ENCODE measurements around the gene ADAMTS15. TPM values are rescaled to one million over a fixed set of nuclear protein-coding genes. Genes with fewer than 3 reads are reported as not detected.

Gene ADAMTS15
- total and polyA plus RNA-seq, 10 of the 15 experiments (the other 5 are each of a cell fraction or from before 2014, with no cell fraction given) = not detected

- TF ChIP-seq HDGF (IDR thresholded peaks at IDR 0.05) (no peak), MTA3 (IDR thresholded peaks at IDR 0.05; ENCODE audit: borderline replicate concordance, low read length) (no peak), ESRRA (IDR thresholded peaks at IDR 0.05; ENCODE audit: low read length) (no peak), SUPT20H (IDR thresholded peaks at IDR 0.05; ENCODE audit: borderline replicate concordance, control insufficient read depth, low read depth, low read length) (no peak)
Observed at GRCh38 chr11:130421199-130421585, 27.3 kb upstream of the ADAMTS15 start (continued).

GRCh38 chr11:130421697-130422096, 26.7 kb upstream of the ADAMTS15 start:
- RAD21 ChIA-PET (ENCODE audit: unreplicated experiment) = no interaction called here
- DNase-seq (ENCODE audit: low read depth, low spot score) = no peak
- Histone ChIP-seq H3K36me3 (ENCODE audit: control insufficient read depth in 2 of 2, insufficient read depth in 2 of 2, low read length in 1 of 2) (no peaks in the 10 kb centered on the region), H4K20me1 (ENCODE audit: control insufficient read depth, insufficient read depth) (no peaks in the 10 kb centered on the region; the same call in 1 of the 2 replicates), H3K4me3 (no peak overlapping the region), H3K9ac (ENCODE audit: control insufficient read depth, insufficient read depth, low read length) (no peak overlapping the region), H3K4me1 (ENCODE audit: control insufficient read depth, insufficient read depth, low read length) (no peaks in the 10 kb centered on the region), H3K79me2 (ENCODE audit: control insufficient read depth, insufficient read depth, low read length) (no peaks in the 10 kb centered on the region), H3K9me3 (replicated peaks; ENCODE audit: control insufficient read depth, insufficient read depth, low read length) (no peaks in the 10 kb centered on the region), H3K27me3 (replicated peaks in 1 of 2; ENCODE audit: control insufficient read depth in 2 of 2, insufficient read depth in 2 of 2, low read length in 1 of 2) (peaks cover 5 to 9% of the 10 kb centered on the region in 2 experiments; a peak in 3 of 4 replicates), H3K4me2 (ENCODE audit: control insufficient read depth, insufficient read depth) (no peak overlapping the region), H2AFZ (ENCODE audit: control insufficient read depth, low read depth, low read length) (no peak overlapping the region), H3K27ac (ENCODE audit: control insufficient read depth, insufficient read depth) (no peak overlapping the region)
- in situ Hi-C loops (cut with MboI) = loop anchor here (10.0 kb wide), 1 partner anchor 207 kb away; no protein-coding TSS in a partner anchor
- WGBS (ENCODE audit: insufficient coverage, insufficient replicate concordance, low lambda C conversion rate, missing lambda C conversion rate) = 42% methylated on average over 8 of the region's 8 CpGs
- no TSS peak for BruUV-seq (replicated peaks)
- TF ChIP-seq E2F4 (IDR thresholded peaks at IDR 0.05; ENCODE audit: low read depth, low read length) = no peak
- no peak for TF ChIP-seq MAX (IDR thresholded peaks at IDR 0.05; ENCODE audit: low read depth, low read length)
- TF ChIP-seq SPI1 (IDR thresholded peaks at IDR 0.05; ENCODE audit: borderline replicate concordance, insufficient read depth, low read depth, low read length) = no peak
- TF ChIP-seq ZSCAN29 (IDR thresholded peaks at IDR 0.05) = no peak
- no peak for TF ChIP-seq RAD51 (IDR thresholded peaks at IDR 0.05)
- no peak for TF ChIP-seq MYC (IDR thresholded peaks at IDR 0.05; ENCODE audit: insufficient read depth, insufficient read length, insufficient replicate concordance, low read length, severe bottlenecking)
- no peak for TF ChIP-seq LARP7 (IDR thresholded peaks at IDR 0.05)
- TF ChIP-seq NFIC (IDR thresholded peaks at IDR 0.05; ENCODE audit: low read depth, low read length) = no peak
- TF ChIP-seq ZNF687 (IDR thresholded peaks at IDR 0.05) = no peak
- no peak for TF ChIP-seq IRF3 (IDR thresholded peaks at IDR 0.05)
- no peak for TF ChIP-seq DPF2 (IDR thresholded peaks at IDR 0.05)
- no peak for FAIRE-seq
- CTCF ChIA-PET = interaction anchor here (1.5 kb wide), 1 partner anchor 206 kb away, joined by 5 read pairs; no protein-coding TSS in a partner anchor
- ATAC-seq = no peak
- POLR2A ChIA-PET = no interaction called here
- intact Hi-C loops (cut with micrococcal nuclease; ENCODE audit: unreplicated experiment) = no loop called here
- SMC1A ChIA-PET (ENCODE audit: uncharacterized antibody, unreplicated experiment) = no interaction called here
